ENCODE data around the gene KRT77.
"Not testable (repeated sequence)": the region's sequence is repeated elsewhere in the genome, so short reads cannot be mapped to it uniquely, and the experiment has no call there.

KRT77 gene

GRCh38 chr12:52703424-52703823, at the start of gene KRT77:
Gene KRT77, minus strand, starts transcription at chr12:52703524. Its CDS starts 90 bp downstream, at chr12:52703434.
- Histone ChIP-seq H3K4me3 (ENCODE audit: low read length in 2 of 2) (no peak within 1 kb of the TSS), H3K9me3 (ENCODE audit: control insufficient read depth in 2 of 2, low read length in 2 of 2) (no peaks in the 10 kb centered on the region), H3K9ac (ENCODE audit: low read length in 2 of 2) (no peak within 1 kb of the TSS), H3K27me3 (ENCODE audit: control insufficient read depth in 1 of 2, insufficient read depth in 2 of 2, low read length in 2 of 2) (peaks cover 0 to 19% of the 10 kb centered on the region in 2 donors), H3K27ac (ENCODE audit: low read length) (no peak within 1 kb of the TSS), H3K4me1 (ENCODE audit: control insufficient read depth, insufficient read depth, low read length) (no peaks in the 10 kb centered on the region), H3K36me3 (ENCODE audit: control insufficient read depth in 2 of 2, insufficient read depth in 2 of 2, low read length in 2 of 2) (no peaks in the 10 kb centered on the region)

DNA sequence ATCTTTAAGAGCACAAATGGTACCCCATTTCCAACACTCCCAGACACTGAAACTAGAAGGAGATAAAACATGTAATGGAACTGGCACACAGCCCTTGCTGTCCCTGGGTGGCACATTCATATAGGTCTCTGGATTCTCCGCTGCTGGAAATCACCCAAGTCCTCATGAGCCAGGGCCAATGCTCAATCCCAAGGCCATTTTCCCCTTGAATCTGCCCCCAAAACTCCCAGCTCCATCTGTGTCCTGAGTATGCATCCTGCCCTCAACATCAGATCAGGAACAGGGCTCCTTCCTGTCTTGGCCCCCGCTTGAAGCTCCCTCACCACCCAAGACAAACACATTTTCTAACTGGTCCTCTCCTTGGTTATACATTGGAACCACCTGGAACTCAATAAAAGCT, 49.2 kb upstream of the KRT77 start:
- Histone ChIP-seq H3K9ac (ENCODE audit: low read length in 2 of 2) (no peak overlapping the region), H3K4me1 (ENCODE audit: control insufficient read depth, insufficient read depth, low read length) (no peaks in the 10 kb centered on the region), H3K27me3 (ENCODE audit: control insufficient read depth in 1 of 2, insufficient read depth in 2 of 2, low read length in 2 of 2) (peaks cover 2 to 11% of the 10 kb centered on the region in 2 donors), H3K27ac (ENCODE audit: low read length) (no peak overlapping the region), H3K36me3 (ENCODE audit: control insufficient read depth in 2 of 2, insufficient read depth in 2 of 2, low read length in 2 of 2) (no peaks in the 10 kb centered on the region), H3K9me3 (ENCODE audit: control insufficient read depth in 2 of 2, low read length in 2 of 2) (no peaks in the 10 kb centered on the region), H3K4me3 (ENCODE audit: low read length in 2 of 2) (no peak overlapping the region)

DNA sequence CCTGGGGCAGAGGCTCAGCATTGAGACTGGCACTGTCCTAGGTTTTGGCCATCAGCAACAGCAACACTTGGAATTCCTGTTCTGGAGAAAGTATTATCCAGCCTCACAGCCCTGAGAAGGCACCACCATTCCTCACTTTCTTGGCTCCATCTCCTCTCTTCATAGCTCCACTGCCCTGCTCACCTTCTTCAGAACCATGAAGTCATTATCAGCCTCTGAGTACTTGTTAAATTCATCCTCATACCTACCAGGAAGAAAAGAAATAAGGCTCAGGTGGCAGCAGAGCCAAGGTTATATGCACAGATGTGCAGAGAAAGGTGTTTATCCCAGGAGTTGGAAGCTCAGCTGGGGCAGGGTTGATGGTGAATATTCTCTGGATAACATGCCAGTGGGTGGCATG, 48.5 kb upstream of the KRT77 start:
- Histone ChIP-seq H3K9me3 (ENCODE audit: control insufficient read depth in 2 of 2, low read length in 2 of 2) (no peaks in the 10 kb centered on the region), H3K4me3 (ENCODE audit: low read length in 2 of 2) (no peak overlapping the region), H3K27ac (ENCODE audit: low read length) (no peak overlapping the region), H3K4me1 (ENCODE audit: control insufficient read depth, insufficient read depth, low read length) (no peaks in the 10 kb centered on the region), H3K27me3 (ENCODE audit: control insufficient read depth in 1 of 2, insufficient read depth in 2 of 2, low read length in 2 of 2) (peaks cover 0 to 13% of the 10 kb centered on the region in 2 donors), H3K36me3 (ENCODE audit: control insufficient read depth in 2 of 2, insufficient read depth in 2 of 2, low read length in 2 of 2) (no peaks in the 10 kb centered on the region), H3K9ac (ENCODE audit: low read length in 2 of 2) (no peak overlapping the region)

- H3K27me3 ChIP-seq (ENCODE audit: control insufficient read depth in 1 of 2, insufficient read depth in 2 of 2, low read length in 2 of 2): peaks cover 0 to 19% of the 10 kb centered on the region in 2 donors
- H3K4me3 ChIP-seq (ENCODE audit: low read length in 2 of 2); H3K9ac ChIP-seq (ENCODE audit: low read length in 2 of 2); H3K36me3 ChIP-seq (ENCODE audit: control insufficient read depth in 2 of 2, insufficient read depth in 2 of 2, low read length in 2 of 2); H3K27ac ChIP-seq (ENCODE audit: low read length); H3K9me3 ChIP-seq (ENCODE audit: control insufficient read depth in 2 of 2, low read length in 2 of 2); H3K4me1 ChIP-seq (ENCODE audit: control insufficient read depth, insufficient read depth, low read length): not testable (repeated sequence)
Measured at GRCh38 chr12:52750532-52750931, 47.2 kb upstream of the KRT77 start.

DNA sequence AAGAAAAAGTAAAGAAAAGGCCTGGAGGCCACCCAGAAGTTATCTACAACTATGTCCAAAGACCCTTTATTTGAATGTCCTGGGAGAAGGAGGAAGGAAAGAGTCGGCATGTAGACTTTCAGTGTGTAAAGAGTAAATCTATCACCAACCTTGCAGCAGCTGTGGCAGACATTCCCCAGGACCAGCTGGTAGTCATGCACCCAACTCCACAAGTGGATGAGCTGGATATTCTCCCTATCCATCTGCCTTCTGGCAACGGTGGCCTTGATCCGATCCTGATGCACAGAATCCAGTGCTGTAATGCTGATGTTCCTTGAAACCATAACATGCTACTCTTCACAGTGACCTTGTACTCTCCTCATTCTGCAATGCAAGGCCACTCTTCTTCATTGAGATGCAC, 46.5 kb upstream of the KRT77 start:
- Histone ChIP-seq H3K4me3 (ENCODE audit: low read length in 2 of 2) (no peak overlapping the region), H3K27me3 (ENCODE audit: control insufficient read depth in 1 of 2, insufficient read depth in 2 of 2, low read length in 2 of 2) (peaks cover 0 to 19% of the 10 kb centered on the region in 2 donors), H3K9ac (ENCODE audit: low read length in 2 of 2) (no peak overlapping the region), H3K9me3 (ENCODE audit: control insufficient read depth in 2 of 2, low read length in 2 of 2) (no peaks in the 10 kb centered on the region), H3K27ac (ENCODE audit: low read length) (no peak overlapping the region), H3K36me3 (ENCODE audit: control insufficient read depth in 2 of 2, insufficient read depth in 2 of 2, low read length in 2 of 2) (no peaks in the 10 kb centered on the region), H3K4me1 (ENCODE audit: control insufficient read depth, insufficient read depth, low read length) (no peaks in the 10 kb centered on the region)

- no peaks in the 10 kb centered on the region for H3K36me3 ChIP-seq (ENCODE audit: control insufficient read depth in 2 of 2, insufficient read depth in 2 of 2, low read length in 2 of 2)
- H3K27me3 ChIP-seq (ENCODE audit: control insufficient read depth in 1 of 2, insufficient read depth in 2 of 2, low read length in 2 of 2): peaks cover 0 to 15% of the 10 kb centered on the region in 2 donors
- H3K27ac ChIP-seq (ENCODE audit: low read length): no peak overlapping the region
- H3K4me1 ChIP-seq (ENCODE audit: control insufficient read depth, insufficient read depth, low read length): no peaks in the 10 kb centered on the region
- H3K4me3 ChIP-seq (ENCODE audit: low read length in 2 of 2): no peak overlapping the region
- H3K9me3 ChIP-seq (ENCODE audit: control insufficient read depth in 2 of 2, low read length in 2 of 2): no peaks in the 10 kb centered on the region
- H3K9ac ChIP-seq (ENCODE audit: low read length in 2 of 2): no peak overlapping the region
Measured at GRCh38 chr12:52748578-52748977, 45.3 kb upstream of the KRT77 start.

DNA sequence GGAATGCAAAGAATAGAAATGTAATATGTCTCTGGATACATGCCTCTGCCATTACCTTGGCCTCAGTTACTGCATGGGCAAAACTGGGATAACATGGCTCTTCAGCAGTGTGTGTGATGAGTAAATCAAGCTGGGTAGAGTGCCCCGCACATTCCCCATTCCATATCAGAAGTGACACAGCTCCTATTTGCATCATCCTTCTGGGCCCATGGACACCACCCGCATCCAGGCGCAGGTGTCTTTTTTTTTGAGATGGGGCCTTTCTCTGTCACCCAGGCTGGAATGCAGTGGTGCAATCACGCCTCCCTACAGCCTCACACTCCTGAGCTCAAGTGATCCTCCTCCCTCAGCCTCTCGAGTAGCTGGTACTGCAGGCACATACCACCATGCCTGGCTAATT, 42.2 kb upstream of the KRT77 start:
- no peaks in the 10 kb centered on the region for H3K4me1 ChIP-seq (ENCODE audit: control insufficient read depth, insufficient read depth, low read length)
- H3K27me3 ChIP-seq (ENCODE audit: control insufficient read depth in 1 of 2, insufficient read depth in 2 of 2, low read length in 2 of 2): peaks cover 3 to 17% of the 10 kb centered on the region in 2 donors
- no peak overlapping the region for H3K27ac ChIP-seq (ENCODE audit: low read length)
- H3K36me3 ChIP-seq (ENCODE audit: control insufficient read depth in 2 of 2, insufficient read depth in 2 of 2, low read length in 2 of 2): no peaks in the 10 kb centered on the region
- no peak overlapping the region for H3K9ac ChIP-seq (ENCODE audit: low read length in 2 of 2)
- no peak overlapping the region for H3K4me3 ChIP-seq (ENCODE audit: low read length in 2 of 2)
- no peaks in the 10 kb centered on the region for H3K9me3 ChIP-seq (ENCODE audit: control insufficient read depth in 2 of 2, low read length in 2 of 2)

DNA sequence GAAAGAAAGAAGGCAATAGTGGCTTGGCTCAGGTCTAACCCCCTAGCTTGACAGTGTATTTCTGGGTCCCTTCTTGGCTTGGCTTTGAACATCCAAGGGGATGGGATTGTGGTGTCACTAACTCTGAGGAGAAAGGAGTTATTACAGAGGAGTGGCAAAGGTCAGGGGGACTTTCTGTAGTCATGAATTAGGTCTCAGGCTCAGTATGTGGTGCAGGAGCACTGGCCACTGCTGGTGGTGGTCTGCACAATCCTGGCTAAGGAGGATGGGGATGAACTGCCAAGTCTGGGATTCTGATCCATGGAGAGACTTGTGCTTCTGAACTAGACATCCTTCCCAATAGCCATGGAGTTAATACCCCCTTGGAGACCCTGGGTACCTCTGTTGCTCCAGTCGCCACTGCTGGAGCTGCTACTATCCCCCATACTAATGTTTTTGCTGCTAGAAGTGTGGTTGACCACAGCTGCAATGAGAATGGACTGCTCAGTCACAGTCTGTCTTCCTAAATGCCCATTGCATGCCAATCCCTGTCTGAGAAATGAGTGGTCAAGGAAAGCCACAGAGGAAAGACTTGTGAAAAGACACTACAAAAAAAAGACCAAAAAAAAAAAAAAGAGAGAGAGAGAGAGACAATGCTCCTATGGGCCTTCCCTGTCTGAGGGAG, 41.3 kb upstream of the KRT77 start:
- Histone ChIP-seq H3K4me1 (ENCODE audit: control insufficient read depth, insufficient read depth, low read length) (no peaks in the 10 kb centered on the region), H3K4me3 (ENCODE audit: low read length in 2 of 2) (no peak overlapping the region), H3K27me3 (ENCODE audit: control insufficient read depth in 1 of 2, insufficient read depth in 2 of 2, low read length in 2 of 2) (peaks cover 3 to 17% of the 10 kb centered on the region in 2 donors), H3K9me3 (ENCODE audit: control insufficient read depth in 2 of 2, low read length in 2 of 2) (no peaks in the 10 kb centered on the region), H3K9ac (ENCODE audit: low read length in 2 of 2) (no peak overlapping the region), H3K36me3 (ENCODE audit: control insufficient read depth in 2 of 2, insufficient read depth in 2 of 2, low read length in 2 of 2) (no peaks in the 10 kb centered on the region), H3K27ac (ENCODE audit: low read length) (no peak overlapping the region)

DNA sequence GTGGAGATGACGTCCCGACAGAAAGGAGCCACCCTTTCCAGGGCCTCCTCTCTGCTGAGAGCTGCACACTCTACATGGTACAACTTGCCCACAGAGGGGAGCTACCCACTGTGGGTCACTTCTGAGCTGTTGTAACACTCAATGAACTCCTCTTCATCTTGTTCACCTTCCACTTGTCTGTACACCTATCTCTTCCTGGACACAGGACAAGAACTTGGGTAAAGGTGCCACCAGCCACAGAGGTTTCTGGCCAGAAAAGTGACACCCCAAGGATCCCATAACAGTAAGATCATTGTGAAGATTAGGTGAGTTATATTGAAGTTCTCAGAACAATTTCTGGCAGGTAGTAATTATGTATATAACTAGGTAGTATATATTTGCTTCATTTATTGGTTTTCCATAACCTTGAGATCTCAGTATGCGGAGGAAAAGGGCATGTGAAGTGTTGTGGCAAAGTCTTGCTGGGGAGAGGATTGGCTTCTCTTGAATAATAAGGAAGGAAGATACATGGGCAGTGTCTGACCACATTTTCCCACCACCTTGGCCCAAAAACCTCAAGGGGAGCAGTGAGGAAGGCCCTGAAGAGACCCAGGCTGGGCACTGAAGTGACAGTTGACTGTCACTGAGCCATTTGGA, 39.6 kb upstream of the KRT77 start:
- no peak overlapping the region for H3K9ac ChIP-seq (ENCODE audit: low read length in 2 of 2)
- H3K36me3 ChIP-seq (ENCODE audit: control insufficient read depth in 2 of 2, insufficient read depth in 2 of 2, low read length in 2 of 2): no peaks in the 10 kb centered on the region
- no peaks in the 10 kb centered on the region for H3K9me3 ChIP-seq (ENCODE audit: control insufficient read depth in 2 of 2, low read length in 2 of 2)
- peaks cover 3 to 17% of the 10 kb centered on the region in 2 donors for H3K27me3 ChIP-seq (ENCODE audit: control insufficient read depth in 1 of 2, insufficient read depth in 2 of 2, low read length in 2 of 2)
- H3K27ac ChIP-seq (ENCODE audit: low read length): no peak overlapping the region
- H3K4me1 ChIP-seq (ENCODE audit: control insufficient read depth, insufficient read depth, low read length): no peaks in the 10 kb centered on the region
- no peak overlapping the region for H3K4me3 ChIP-seq (ENCODE audit: low read length in 2 of 2)

GRCh38 chr12:52742196-52742580, 38.9 kb upstream of the KRT77 start:
- Histone ChIP-seq H3K27ac (ENCODE audit: low read length) (no peak overlapping the region), H3K9me3 (ENCODE audit: control insufficient read depth in 2 of 2, low read length in 2 of 2) (no peaks in the 10 kb centered on the region), H3K9ac (ENCODE audit: low read length in 2 of 2) (no peak overlapping the region), H3K27me3 (ENCODE audit: control insufficient read depth in 1 of 2, insufficient read depth in 2 of 2, low read length in 2 of 2) (peaks cover 3 to 16% of the 10 kb centered on the region in 2 donors), H3K4me1 (ENCODE audit: control insufficient read depth, insufficient read depth, low read length) (no peaks in the 10 kb centered on the region), H3K36me3 (ENCODE audit: control insufficient read depth in 2 of 2, insufficient read depth in 2 of 2, low read length in 2 of 2) (no peaks in the 10 kb centered on the region), H3K4me3 (ENCODE audit: low read length in 2 of 2) (no peak overlapping the region)

All from stomach smooth muscle (tissue), 2 donors.